HepG2 (cell line): Measurements from ENCODE around the gene ST6GALNAC4. TPM values are rescaled to one million over a fixed set of nuclear protein-coding genes. Genes with fewer than 3 reads are reported as not detected.
A peak's percentile ranks its signal among the peaks of the same experiment; 100 is the strongest.

Experiments used
- HOXA7 ChIP-seq: sonication (generic); formaldehyde crosslinking; IDR thresholded peaks from 2 replicates; pipeline ENCODE4 v1.8.1; 2022; ENCODE audit warnings: mild to moderate bottlenecking, missing genetic modification reagents, moderate library complexity
- MEIS1 ChIP-seq: sonication (generic); formaldehyde crosslinking; IDR thresholded peaks from 2 replicates; pipeline ENCODE4 v1.9.0; 2021; ENCODE audit warnings: mild to moderate bottlenecking, missing genetic modification reagents, moderate library complexity, borderline replicate concordance
- MIER2 ChIP-seq: IDR thresholded peaks from 2 replicates; pipeline ENCODE4 v1.6.1; 2016; ENCODE audit warnings: missing biosample characterization, missing genetic modification reagents
- MTA3 ChIP-seq: sonication (generic); formaldehyde crosslinking; IDR thresholded peaks from 2 replicates; pipeline ENCODE4 v1.4.0; 2020; ENCODE audit warnings: missing genetic modification reagents
- MXI1 ChIP-seq: IDR thresholded peaks from 3 replicates; pipeline ENCODE4 v1.6.1; 2012; ENCODE audit warnings: low read depth, low read length, inconsistent platforms, borderline replicate concordance
- RNF2 ChIP-seq: fragments of 450-650 bp; conservative IDR thresholded peaks from 2 replicates; pipeline ENCODE4 v1.6.1; 2016; ENCODE audit warnings: low read depth
- SETDB1 ChIP-seq: sonication (generic); formaldehyde crosslinking; IDR thresholded peaks from 2 replicates; pipeline ENCODE4 v1.5.1; 2020; ENCODE audit warnings: missing genetic modification reagents, mild to moderate bottlenecking, borderline replicate concordance
- SIX1 ChIP-seq: sonication (generic); formaldehyde crosslinking; IDR thresholded peaks from 2 replicates; pipeline ENCODE4 v1.4.0; 2020; ENCODE audit warnings: missing genetic modification reagents, borderline replicate concordance
- TBX2 ChIP-seq: sonication (generic); formaldehyde crosslinking; IDR thresholded peaks from 2 replicates; pipeline ENCODE4 v1.5.0; 2020; ENCODE audit warnings: missing genetic modification reagents, mild to moderate bottlenecking, borderline replicate concordance
- ZMYM4 ChIP-seq: sonication (generic); formaldehyde crosslinking; IDR thresholded peaks from 2 replicates; pipeline ENCODE4 v1.8.1; 2023; ENCODE audit warnings: mild to moderate bottlenecking, missing genetic modification reagents
- ZNF382 ChIP-seq: sonication (generic); formaldehyde crosslinking; IDR thresholded peaks from 2 replicates; pipeline ENCODE4 v1.5.0; 2020; ENCODE audit warnings: missing genetic modification reagents, mild to moderate bottlenecking, borderline replicate concordance
- ZNF451 ChIP-seq: sonication (generic); formaldehyde crosslinking; IDR thresholded peaks from 2 replicates; pipeline ENCODE4 v1.5.0; 2020; ENCODE audit warnings: mild to moderate bottlenecking, missing genetic modification reagents
- polyA plus RNA-seq, 8 experiments: library from polyadenylated mRNA; depleted of rRNA in 3 of 8; stranded (reverse) in 7 of 8; unstranded in 1 of 8; fragments of >200 nt; fragmentation: Illumina TruSeq in 4 of 8; extraction: Trizol in 4 of 8; gene quantifications; 2 replicates each; pipeline versions ENCODE4 v1.2.1 to v1.2.3, GENCODE V29; 2011 to 2016; ENCODE audit warnings: low read depth in 4 of 8, missing spikeins in 1 of 8, mixed read lengths in 1 of 8; ENCODE audit not compliant: insufficient read depth in 1 of 8
- total RNA-seq, 5 experiments: library from RNA; depleted of rRNA; stranded (reverse); fragments of >200 nt; fragmentation: Illumina TruSeq; extraction: Trizol; gene quantifications; 2 replicates each; pipeline ENCODE4 v1.2.3, GENCODE V29; 2016; ENCODE audit warnings: low read depth in 1 of 5
- TF ChIP-seq, protein P1 (sequence below): sonication (generic); formaldehyde crosslinking; IDR thresholded peaks from 2 replicates; pipeline ENCODE4 v1.4.0; 2020; ENCODE audit warnings: missing genetic modification reagents, borderline replicate concordance
- TF ChIP-seq, protein P2 (sequence below): sonication (generic); formaldehyde crosslinking; IDR thresholded peaks from 2 replicates; pipeline ENCODE4 v1.5.0; 2020; ENCODE audit warnings: mild to moderate bottlenecking, missing genetic modification reagents
- TF ChIP-seq, protein P3 (sequence below): IDR thresholded peaks from 2 replicates; pipeline ENCODE4 v1.6.1; 2016; ENCODE audit warnings: low read depth

ST6GALNAC4 gene
- total and polyA plus RNA-seq, 2 of the 13 experiments (the other 11 are each of a cell fraction or from before 2014, with no cell fraction given) = 18.8 to 27.7 TPM

DNA sequence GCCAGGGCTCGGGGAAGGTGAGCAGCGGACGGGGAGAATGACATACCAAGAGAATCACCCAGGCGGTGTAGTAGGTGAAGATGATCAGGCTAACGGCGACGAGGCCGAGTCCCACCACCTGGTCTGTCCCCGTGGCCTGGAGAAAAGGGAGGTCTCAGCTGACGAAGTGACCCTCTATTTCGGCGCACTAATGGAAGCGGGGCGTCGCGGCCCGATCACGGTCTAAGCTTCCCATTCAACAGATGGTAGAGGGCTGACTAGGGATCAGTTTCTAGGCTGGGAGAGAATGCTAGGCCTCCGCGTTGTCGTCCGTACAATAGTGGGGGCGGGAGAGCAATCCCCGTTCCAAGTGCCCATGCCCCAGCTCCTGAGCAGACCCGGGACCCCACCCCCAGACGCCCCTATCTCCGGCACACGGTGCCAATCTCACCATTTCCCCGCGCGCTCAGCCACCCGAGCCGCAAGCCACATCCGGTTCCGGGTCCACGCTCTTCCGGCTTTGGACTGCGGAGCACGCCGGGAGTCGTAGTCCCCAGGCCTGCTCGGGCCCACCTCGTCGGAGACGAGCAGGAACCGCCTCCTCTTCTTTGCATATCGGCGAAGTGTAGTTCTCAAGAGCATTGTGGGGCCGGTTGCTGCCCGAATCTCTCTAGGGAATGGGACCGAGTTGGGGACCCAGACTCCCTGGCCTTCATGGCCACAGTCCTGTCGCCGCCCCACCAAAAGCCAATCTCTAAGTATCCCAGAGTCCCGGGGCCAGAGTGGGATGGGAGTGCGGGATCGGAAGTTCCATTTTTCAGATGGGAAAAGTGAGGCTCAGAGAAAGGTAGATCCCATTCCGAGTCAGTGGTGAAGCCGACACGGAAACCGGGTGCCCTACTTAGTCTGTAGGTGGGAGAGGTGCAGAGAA is 20.8 kb upstream of the ST6GALNAC4 start, which contains the start of gene DPM2 (continued):
- 0 out of 2 replicates have a peak, but pooled peaks have one; percentile 30 for TF ChIP-seq ZNF451
- TF ChIP-seq, protein P1, sequence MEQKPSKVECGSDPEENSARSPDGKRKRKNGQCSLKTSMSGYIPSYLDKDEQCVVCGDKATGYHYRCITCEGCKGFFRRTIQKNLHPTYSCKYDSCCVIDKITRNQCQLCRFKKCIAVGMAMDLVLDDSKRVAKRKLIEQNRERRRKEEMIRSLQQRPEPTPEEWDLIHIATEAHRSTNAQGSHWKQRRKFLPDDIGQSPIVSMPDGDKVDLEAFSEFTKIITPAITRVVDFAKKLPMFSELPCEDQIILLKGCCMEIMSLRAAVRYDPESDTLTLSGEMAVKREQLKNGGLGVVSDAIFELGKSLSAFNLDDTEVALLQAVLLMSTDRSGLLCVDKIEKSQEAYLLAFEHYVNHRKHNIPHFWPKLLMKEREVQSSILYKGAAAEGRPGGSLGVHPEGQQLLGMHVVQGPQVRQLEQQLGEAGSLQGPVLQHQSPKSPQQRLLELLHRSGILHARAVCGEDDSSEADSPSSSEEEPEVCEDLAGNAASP (CRISPR knock-in tag) = no peak
- TF ChIP-seq MXI1 = peak; percentile 72; the same call in 1 of the 3 replicates
- no peak for TF ChIP-seq MIER2 (CRISPR knock-in tag)
- TF ChIP-seq, protein P2, sequence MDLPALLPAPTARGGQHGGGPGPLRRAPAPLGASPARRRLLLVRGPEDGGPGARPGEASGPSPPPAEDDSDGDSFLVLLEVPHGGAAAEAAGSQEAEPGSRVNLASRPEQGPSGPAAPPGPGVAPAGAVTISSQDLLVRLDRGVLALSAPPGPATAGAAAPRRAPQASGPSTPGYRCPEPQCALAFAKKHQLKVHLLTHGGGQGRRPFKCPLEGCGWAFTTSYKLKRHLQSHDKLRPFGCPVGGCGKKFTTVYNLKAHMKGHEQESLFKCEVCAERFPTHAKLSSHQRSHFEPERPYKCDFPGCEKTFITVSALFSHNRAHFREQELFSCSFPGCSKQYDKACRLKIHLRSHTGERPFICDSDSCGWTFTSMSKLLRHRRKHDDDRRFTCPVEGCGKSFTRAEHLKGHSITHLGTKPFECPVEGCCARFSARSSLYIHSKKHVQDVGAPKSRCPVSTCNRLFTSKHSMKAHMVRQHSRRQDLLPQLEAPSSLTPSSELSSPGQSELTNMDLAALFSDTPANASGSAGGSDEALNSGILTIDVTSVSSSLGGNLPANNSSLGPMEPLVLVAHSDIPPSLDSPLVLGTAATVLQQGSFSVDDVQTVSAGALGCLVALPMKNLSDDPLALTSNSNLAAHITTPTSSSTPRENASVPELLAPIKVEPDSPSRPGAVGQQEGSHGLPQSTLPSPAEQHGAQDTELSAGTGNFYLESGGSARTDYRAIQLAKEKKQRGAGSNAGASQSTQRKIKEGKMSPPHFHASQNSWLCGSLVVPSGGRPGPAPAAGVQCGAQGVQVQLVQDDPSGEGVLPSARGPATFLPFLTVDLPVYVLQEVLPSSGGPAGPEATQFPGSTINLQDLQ (CRISPR knock-in tag) = peak; percentile 75; the same call in 1 of the 2 replicates
- TF ChIP-seq SIX1 (CRISPR knock-in tag) = no peak
- TF ChIP-seq MEIS1 (CRISPR knock-in tag) = no peak
- no peak for TF ChIP-seq HOXA7 (CRISPR knock-in tag)
- TF ChIP-seq RNF2 = no peak; the same call in 1 of the 2 replicates
- TF ChIP-seq, protein P3, sequence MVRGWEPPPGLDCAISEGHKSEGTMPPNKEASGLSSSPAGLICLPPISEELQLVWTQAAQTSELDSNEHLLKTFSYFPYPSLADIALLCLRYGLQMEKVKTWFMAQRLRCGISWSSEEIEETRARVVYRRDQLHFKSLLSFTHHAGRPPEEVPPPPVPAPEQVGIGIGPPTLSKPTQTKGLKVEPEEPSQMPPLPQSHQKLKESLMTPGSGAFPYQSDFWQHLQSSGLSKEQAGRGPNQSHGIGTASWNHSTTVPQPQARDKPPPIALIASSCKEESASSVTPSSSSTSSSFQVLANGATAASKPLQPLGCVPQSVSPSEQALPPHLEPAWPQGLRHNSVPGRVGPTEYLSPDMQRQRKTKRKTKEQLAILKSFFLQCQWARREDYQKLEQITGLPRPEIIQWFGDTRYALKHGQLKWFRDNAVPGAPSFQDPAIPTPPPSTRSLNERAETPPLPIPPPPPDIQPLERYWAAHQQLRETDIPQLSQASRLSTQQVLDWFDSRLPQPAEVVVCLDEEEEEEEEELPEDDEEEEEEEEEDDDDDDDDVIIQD (CRISPR knock-in tag) = no peak
- no peak for TF ChIP-seq MTA3 (CRISPR knock-in tag)
- no peak for TF ChIP-seq ZNF382 (CRISPR knock-in tag)
- TF ChIP-seq TBX2 = peak; percentile 14; the same call in 1 of the 2 replicates
- TF ChIP-seq ZMYM4 (CRISPR knock-in tag) = peak; percentile 52; the same call in 1 of the 2 replicates
- TF ChIP-seq SETDB1 = no peak
